Heart left ventricle (tissue), 13 donors: ENCODE results near the gene VGLL4.

Source experiments
- POLR2A ChIP-seq, 2 donors: fragments of 450-650 bp; IDR thresholded peaks; one replicate each; pipeline ENCODE4 v1.6.1; 2017; ENCODE audit warnings: antibody characterized with exemption in 2 of 2, mild to moderate bottlenecking in 2 of 2, moderate library complexity in 2 of 2
- TF ChIP-seq, protein P1 (sequence below), 12 donors: fragments of 200-600 bp; sonication (generic) in 4 of 12; IDR thresholded peaks; one replicate each; pipeline versions ENCODE4 v1.5.0 to v1.8.0; 2018 to 2022; ENCODE audit warnings: antibody characterized with exemption in 12 of 12, mild to moderate bottlenecking in 5 of 12
- donor health status: ischemic (EF 13 %, LVEDD 7.1; RV severe dilation, severe dysfunction).
- donor health status: DM: no; HTN: yes; CAD: no.
- donor health status: DM: no; HTN: no; CAD: no.
- donor health status: ischemic (EF 25% LVEDD 6.9; RV normal size, moderate dysfunction).
- donor health status: ischemic (EF 25% LVEDD 5.7; RV mildly dilated, moderate dysfunction).
- donor health status: ischemic (EF 35%, LVEDD 5.7; RV mildly dilated, moderate dysfunction).
- donor health status: nonischemic (EF 11% LVEDD 7.7; RV severe dilation, severe dysfunction).
- donor health status: DM: yes; HTN: yes; CAD: no.
- donor health status: PGD.
- donor health status: ischemic (EF 29% LVEDD 5.4; RV normal size, mild dysfunction).
- donor health status: nonischemic (EF 23%, LVEDD 6.1; RV moderate dilation, normal function).

DNA sequence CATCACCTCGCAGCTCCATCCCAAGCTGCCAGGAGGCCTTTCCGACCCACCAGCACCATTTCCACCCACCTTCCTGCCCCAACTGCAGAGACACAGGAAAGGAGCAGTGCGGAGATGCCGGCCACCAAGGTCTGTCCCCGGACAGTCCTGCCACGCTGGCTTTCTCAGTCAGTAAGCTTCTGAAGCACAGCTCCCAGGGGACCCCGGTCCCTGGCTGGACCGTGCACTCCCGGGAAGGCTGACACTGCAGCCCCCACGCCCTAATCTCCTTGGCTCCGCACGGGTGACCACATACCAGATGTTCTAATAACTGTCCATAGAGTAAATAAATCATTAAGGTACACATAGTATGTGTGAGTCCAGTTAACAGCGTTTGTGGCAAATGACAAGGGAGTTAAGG is 73.5 kb downstream of the VGLL4 start:
- no peak for TF ChIP-seq POLR2A (IDR thresholded peaks at IDR 0.05)
- TF ChIP-seq, protein P1, sequence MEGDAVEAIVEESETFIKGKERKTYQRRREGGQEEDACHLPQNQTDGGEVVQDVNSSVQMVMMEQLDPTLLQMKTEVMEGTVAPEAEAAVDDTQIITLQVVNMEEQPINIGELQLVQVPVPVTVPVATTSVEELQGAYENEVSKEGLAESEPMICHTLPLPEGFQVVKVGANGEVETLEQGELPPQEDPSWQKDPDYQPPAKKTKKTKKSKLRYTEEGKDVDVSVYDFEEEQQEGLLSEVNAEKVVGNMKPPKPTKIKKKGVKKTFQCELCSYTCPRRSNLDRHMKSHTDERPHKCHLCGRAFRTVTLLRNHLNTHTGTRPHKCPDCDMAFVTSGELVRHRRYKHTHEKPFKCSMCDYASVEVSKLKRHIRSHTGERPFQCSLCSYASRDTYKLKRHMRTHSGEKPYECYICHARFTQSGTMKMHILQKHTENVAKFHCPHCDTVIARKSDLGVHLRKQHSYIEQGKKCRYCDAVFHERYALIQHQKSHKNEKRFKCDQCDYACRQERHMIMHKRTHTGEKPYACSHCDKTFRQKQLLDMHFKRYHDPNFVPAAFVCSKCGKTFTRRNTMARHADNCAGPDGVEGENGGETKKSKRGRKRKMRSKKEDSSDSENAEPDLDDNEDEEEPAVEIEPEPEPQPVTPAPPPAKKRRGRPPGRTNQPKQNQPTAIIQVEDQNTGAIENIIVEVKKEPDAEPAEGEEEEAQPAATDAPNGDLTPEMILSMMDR (IDR thresholded peaks at IDR 0.05), result no peak
